Fibroblast of lung (primary cell): ENCODE data around the gene CLCN3. TPM values are rescaled to one million over a fixed set of nuclear protein-coding genes. Genes with fewer than 3 reads are reported as not detected.
A peak's percentile ranks its signal among the peaks of the same experiment; 100 is the strongest.

Source experiments
- DNase-seq, 2 donors: peaks; one replicate each; pipeline versions ENCODE4 v3.0.0 to v3.0.0-alpha.2; 2010; ENCODE audit warnings: low read depth in 2 of 2
- H2AFZ ChIP-seq: 2 replicates; pipeline ENCODE4 v1.5.1; 2012; ENCODE audit warnings: low read length, control low read depth, inconsistent platforms
- H3K27ac ChIP-seq: 2 replicates; pipeline ENCODE4 v1.5.1; 2011; ENCODE audit warnings: low read length, control low read depth; ENCODE audit not compliant: insufficient read depth
- H3K27me3 ChIP-seq: 2 replicates; pipeline ENCODE4 v1.5.1; 2011; ENCODE audit warnings: mild to moderate bottlenecking, low read length; ENCODE audit not compliant: control insufficient read depth, insufficient read depth
- H3K36me3 ChIP-seq: 2 replicates; pipeline ENCODE4 v1.5.1; 2011; ENCODE audit warnings: low read length; ENCODE audit not compliant: control insufficient read depth, insufficient read depth
- H3K4me1 ChIP-seq: 2 replicates; pipeline ENCODE4 v1.5.1; 2011; ENCODE audit warnings: low read length; ENCODE audit not compliant: control insufficient read depth, insufficient read depth; ENCODE audit errors: extremely low read depth
- H3K4me2 ChIP-seq: 2 replicates; pipeline ENCODE4 v1.5.1; 2011; ENCODE audit warnings: low read length, control low read depth; ENCODE audit not compliant: insufficient read depth; ENCODE audit errors: extremely low read depth
- H3K4me3 ChIP-seq, 4 experiments: fragments of 200-600 bp in 1 of 4; sonication (generic) in 1 of 4; replicated peaks in 1 of 4; 2 replicates each; pipeline ENCODE4 v1.5.1; 2011 to 2016; ENCODE audit warnings: low read length in 4 of 4, low read depth in 3 of 4, mild to moderate bottlenecking in 3 of 4, control low read depth in 2 of 4, inconsistent platforms in 1 of 4, mixed read lengths in 1 of 4; ENCODE audit not compliant: insufficient read depth in 1 of 4; ENCODE audit errors: control extremely low read depth in 1 of 4
- H3K79me2 ChIP-seq: 2 replicates; pipeline ENCODE4 v1.5.1; 2012; ENCODE audit warnings: mild to moderate bottlenecking, low read length, inconsistent platforms; ENCODE audit not compliant: control insufficient read depth, insufficient read depth
- H3K9ac ChIP-seq: 2 replicates; pipeline ENCODE4 v1.5.1; 2011; ENCODE audit warnings: mild to moderate bottlenecking, low read length, control low read depth; ENCODE audit not compliant: insufficient read depth
- H3K9me3 ChIP-seq: 2 replicates; pipeline ENCODE4 v1.5.1; 2012; ENCODE audit warnings: low read depth, low read length; ENCODE audit not compliant: control insufficient read depth, insufficient read depth
- H4K20me1 ChIP-seq: 2 replicates; pipeline ENCODE4 v1.5.1; 2011; ENCODE audit warnings: low read length; ENCODE audit not compliant: control insufficient read depth, insufficient read depth; ENCODE audit errors: extremely low read depth
- EZH2 ChIP-seq: IDR thresholded peaks from 2 replicates; pipeline ENCODE4 v1.5.1; 2012; ENCODE audit warnings: low read length, control low read depth, mild to moderate bottlenecking; ENCODE audit errors: missing control alignments
- polyA plus RNA-seq, 2 donors: library from polyadenylated mRNA; depleted of rRNA in 1 of 2; stranded (reverse) in 1 of 2; unstranded in 1 of 2; fragments of >200 nt; gene quantifications; 2 replicates each; pipeline ENCODE4 v1.2.1, GENCODE V29; 2011 to 2012; ENCODE audit warnings: missing spikeins in 1 of 2
- total RNA-seq: library from RNA; depleted of rRNA; stranded (reverse); fragments of >200 nt; gene quantifications from 2 replicates; pipeline ENCODE4 v1.2.1, GENCODE V29; 2014
- TF ChIP-seq, protein P1 (sequence below), 2 donors: IDR thresholded peaks in 1 of 2; conservative IDR thresholded peaks in 1 of 2; 1 replicate in 1 of 2; 2 replicates in 1 of 2; pipeline ENCODE4 v1.5.1; 2011 to 2012; ENCODE audit warnings: low read length in 2 of 2, control low read depth in 1 of 2, inconsistent platforms in 1 of 2, low read depth in 1 of 2, mild to moderate bottlenecking in 1 of 2

Gene CLCN3
- total and polyA plus RNA-seq, 2 donors (not counting 1 experiment from before 2014, with no cell fraction given), result 51.7 to 92.2 TPM

- Histone ChIP-seq H3K4me3 (no peak overlapping the region), H3K27me3 (no peaks in the 10 kb centered on the region), H3K79me2 (peaks cover 6% of the 10 kb centered on the region), H3K4me2 (no peak overlapping the region), H3K36me3 (no peaks in the 10 kb centered on the region), H3K9ac (no peak overlapping the region), H2AFZ (no peak overlapping the region), H3K9me3 (no peaks in the 10 kb centered on the region), H3K27ac (no peak overlapping the region), H4K20me1 (no peaks in the 10 kb centered on the region), H3K4me1 (no peaks in the 10 kb centered on the region)
- peak; percentile 27 to 69 for DNase-seq
- TF ChIP-seq, protein P1, sequence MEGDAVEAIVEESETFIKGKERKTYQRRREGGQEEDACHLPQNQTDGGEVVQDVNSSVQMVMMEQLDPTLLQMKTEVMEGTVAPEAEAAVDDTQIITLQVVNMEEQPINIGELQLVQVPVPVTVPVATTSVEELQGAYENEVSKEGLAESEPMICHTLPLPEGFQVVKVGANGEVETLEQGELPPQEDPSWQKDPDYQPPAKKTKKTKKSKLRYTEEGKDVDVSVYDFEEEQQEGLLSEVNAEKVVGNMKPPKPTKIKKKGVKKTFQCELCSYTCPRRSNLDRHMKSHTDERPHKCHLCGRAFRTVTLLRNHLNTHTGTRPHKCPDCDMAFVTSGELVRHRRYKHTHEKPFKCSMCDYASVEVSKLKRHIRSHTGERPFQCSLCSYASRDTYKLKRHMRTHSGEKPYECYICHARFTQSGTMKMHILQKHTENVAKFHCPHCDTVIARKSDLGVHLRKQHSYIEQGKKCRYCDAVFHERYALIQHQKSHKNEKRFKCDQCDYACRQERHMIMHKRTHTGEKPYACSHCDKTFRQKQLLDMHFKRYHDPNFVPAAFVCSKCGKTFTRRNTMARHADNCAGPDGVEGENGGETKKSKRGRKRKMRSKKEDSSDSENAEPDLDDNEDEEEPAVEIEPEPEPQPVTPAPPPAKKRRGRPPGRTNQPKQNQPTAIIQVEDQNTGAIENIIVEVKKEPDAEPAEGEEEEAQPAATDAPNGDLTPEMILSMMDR (conservative IDR thresholded peaks at IDR 0.05 in 1 of 2, IDR thresholded peaks at IDR 0.05 in 1 of 2; ENCODE audit: low read depth in 1 of 2, low read length in 2 of 2), result no peak
- TF ChIP-seq EZH2, result no peak
Measured at GRCh38 chr4:169649545-169650226, 29.3 kb downstream of the CLCN3 start.

GRCh38 chr4:169650227-169650936 lies 30.0 kb downstream of the CLCN3 start:
- no peak for TF ChIP-seq EZH2
- TF ChIP-seq, protein P1 (conservative IDR thresholded peaks at IDR 0.05 in 1 of 2, IDR thresholded peaks at IDR 0.05 in 1 of 2; ENCODE audit: low read depth in 1 of 2, low read length in 2 of 2), result no peak
- Histone ChIP-seq H3K4me2 (no peak overlapping the region), H4K20me1 (no peaks in the 10 kb centered on the region), H3K27ac (no peak overlapping the region), H3K4me3 (no peak overlapping the region), H3K79me2 (peaks cover 8% of the 10 kb centered on the region), H3K4me1 (no peaks in the 10 kb centered on the region), H3K9ac (no peak overlapping the region), H3K9me3 (no peaks in the 10 kb centered on the region), H3K36me3 (no peaks in the 10 kb centered on the region), H2AFZ (no peak overlapping the region), H3K27me3 (no peaks in the 10 kb centered on the region)
- no peak for DNase-seq

GRCh38 chr4:169652535-169652934 lies 32.2 kb downstream of the CLCN3 start:
- Histone ChIP-seq H3K36me3 (no peaks in the 10 kb centered on the region), H3K27me3 (no peaks in the 10 kb centered on the region), H3K4me3 (no peak overlapping the region), H3K27ac (no peak overlapping the region), H3K79me2 (peaks cover 16% of the 10 kb centered on the region), H3K4me1 (no peaks in the 10 kb centered on the region), H4K20me1 (no peaks in the 10 kb centered on the region), H3K9me3 (no peaks in the 10 kb centered on the region), H3K9ac (no peak overlapping the region), H3K4me2 (no peak overlapping the region), H2AFZ (no peak overlapping the region)
- TF ChIP-seq, protein P1 (conservative IDR thresholded peaks at IDR 0.05 in 1 of 2, IDR thresholded peaks at IDR 0.05 in 1 of 2; ENCODE audit: low read depth in 1 of 2, low read length in 2 of 2), result no peak
- no peak for TF ChIP-seq EZH2
- DNase-seq, result no peak
